IMR-90 (cell line): ENCODE measurements around the gene ZBTB39. TPM values are rescaled to one million over a fixed set of nuclear protein-coding genes. Genes with fewer than 3 reads are reported as not detected.

Experiments
- ATAC-seq: fragments of 200-7000 bp; cut with Tn5 transposase; 2 replicates; pipeline ENCODE4 v1.9.1; 2020; ENCODE audit warnings: low read depth, mild to moderate bottlenecking, moderate library complexity
- BruUV-seq: library from RNA; stranded (reverse); fragments of 400-500 nt; replicated peaks from 2 replicates; lab custom pipeline; 2021; lab: Mats Ljungman, UMichigan
- CTCF ChIA-PET: fragments of 300-600 bp; formaldehyde crosslinking; extraction: SDS; loops from one replicate; lab custom pipeline; 2021; ENCODE audit warnings: antibody characterized with exemption; lab: Yijun Ruan, JAX
- POLR2A ChIA-PET: fragments of 300-600 bp; sonication (Branson Sonifier 250); formaldehyde crosslinking; loops from one replicate; lab custom pipeline; 2022; ENCODE audit warnings: antibody characterized with exemption; ENCODE audit not compliant: unreplicated experiment; lab: Charles Lee
- DNase-seq: peaks from one replicate; pipeline ENCODE4 v3.0.0; 2013
- H2AFZ ChIP-seq: replicated peaks from 2 replicates; pipeline ENCODE3; 2013; ENCODE audit warnings: low read length, mild to moderate bottlenecking; ENCODE audit not compliant: poor library complexity
- H2AK5ac ChIP-seq: 2 replicates; pipeline ENCODE4 v1.6.1; 2013; ENCODE audit warnings: low read depth, low read length, inconsistent platforms
- H2AK9ac ChIP-seq: replicated peaks from 2 replicates; pipeline ENCODE3; 2013; ENCODE audit warnings: mild to moderate bottlenecking, low read depth, low read length, moderate library complexity; ENCODE audit not compliant: poor library complexity
- H2BK120ac ChIP-seq: 2 replicates; pipeline ENCODE4 v1.6.1; 2013; ENCODE audit warnings: low read depth, low read length, inconsistent platforms
- H2BK15ac ChIP-seq: 3 replicates; pipeline ENCODE4 v1.6.1; 2013; ENCODE audit warnings: low read depth, low read length, inconsistent platforms
- H2BK20ac ChIP-seq: 2 replicates; pipeline ENCODE4 v1.6.1; 2013; ENCODE audit warnings: low read depth, mild to moderate bottlenecking, inconsistent platforms, low read length, moderate library complexity
- H2BK5ac ChIP-seq: 2 replicates; pipeline ENCODE4 v1.6.1; 2013; ENCODE audit warnings: mild to moderate bottlenecking, low read depth, low read length, inconsistent platforms; ENCODE audit not compliant: poor library complexity, severe bottlenecking
- H3K14ac ChIP-seq: replicated peaks from 2 replicates; pipeline ENCODE4 v1.6.1; 2013; ENCODE audit warnings: low read depth, low read length, inconsistent platforms
- H3K18ac ChIP-seq: 2 replicates; pipeline ENCODE4 v1.6.1; 2013; ENCODE audit warnings: low read depth, low read length, control low read depth
- H3K23ac ChIP-seq: 2 replicates; pipeline ENCODE4 v1.6.1; 2013; ENCODE audit warnings: low read depth, low read length, inconsistent platforms
- H3K27ac ChIP-seq: 2 replicates; pipeline ENCODE4 v1.5.1; 2013; ENCODE audit warnings: mild to moderate bottlenecking, control low read depth, low read length; ENCODE audit not compliant: insufficient read depth
- H3K27me3 ChIP-seq: 2 replicates; pipeline ENCODE4 v1.6.1; 2013; ENCODE audit warnings: low read length; ENCODE audit not compliant: control insufficient read depth, insufficient read depth
- H3K36me3 ChIP-seq: 2 replicates; pipeline ENCODE4 v1.6.1; 2013; ENCODE audit warnings: low read length, mixed read lengths; ENCODE audit not compliant: control insufficient read depth, insufficient read depth
- H3K4ac ChIP-seq: 2 replicates; pipeline ENCODE4 v1.6.1; 2013; ENCODE audit warnings: low read depth, low read length, inconsistent platforms
- H3K4me1 ChIP-seq: 2 replicates; pipeline ENCODE4 v1.6.1; 2013; ENCODE audit warnings: low read length, mixed read lengths; ENCODE audit not compliant: control insufficient read depth, insufficient read depth
- H3K4me2 ChIP-seq: 2 replicates; pipeline ENCODE4 v1.6.1; 2013; ENCODE audit warnings: low read depth, mild to moderate bottlenecking, control low read depth, low read length, moderate library complexity
- H3K4me3 ChIP-seq: 2 replicates; pipeline ENCODE4 v1.5.1; 2013; ENCODE audit warnings: low read depth, mild to moderate bottlenecking, control low read depth, low read length, moderate library complexity; ENCODE audit not compliant: insufficient read depth
- H3K56ac ChIP-seq: 2 replicates; pipeline ENCODE4 v1.6.1; 2013; ENCODE audit warnings: low read length, inconsistent platforms; ENCODE audit not compliant: insufficient read depth; ENCODE audit errors: extremely low read depth
- H3K79me1 ChIP-seq, 2 experiments: 2 replicates each; pipeline ENCODE4 v1.6.1; 2013; ENCODE audit warnings: low read length in 2 of 2, inconsistent platforms in 1 of 2, low read depth in 1 of 2
- H3K9ac ChIP-seq: 2 replicates; pipeline ENCODE4 v1.6.1; 2013; ENCODE audit warnings: low read depth, low read length, control low read depth
- H3K9me1 ChIP-seq: 2 replicates; pipeline ENCODE4 v1.6.1; 2013; ENCODE audit warnings: low read length, inconsistent platforms; ENCODE audit not compliant: insufficient read depth
- H3K9me3 ChIP-seq: 2 replicates; pipeline ENCODE4 v1.6.1; 2013; ENCODE audit warnings: low read length; ENCODE audit not compliant: control insufficient read depth, insufficient read depth
- H4K20me1 ChIP-seq: 2 replicates; pipeline ENCODE4 v1.6.1; 2013; ENCODE audit warnings: low read length, inconsistent platforms; ENCODE audit not compliant: insufficient read depth
- H4K5ac ChIP-seq: 2 replicates; pipeline ENCODE4 v1.6.1; 2013; ENCODE audit warnings: mild to moderate bottlenecking, low read depth, low read length, control low read depth
- H4K8ac ChIP-seq, 2 experiments: 2 replicates each; pipeline ENCODE4 v1.6.1; 2013; ENCODE audit warnings: low read depth in 2 of 2, low read length in 2 of 2, control low read depth in 1 of 2, inconsistent platforms in 1 of 2
- H4K91ac ChIP-seq: 2 replicates; pipeline ENCODE4 v1.6.1; 2013; ENCODE audit warnings: low read depth, low read length, inconsistent platforms; ENCODE audit not compliant: insufficient read depth
- BHLHE40 ChIP-seq: fragments of 150-350 bp; IDR thresholded peaks from 2 replicates; pipeline ENCODE4 v1.6.1; 2016; ENCODE audit warnings: mild to moderate bottlenecking, low read depth, low read length
- CEBPB ChIP-seq: IDR thresholded peaks from 2 replicates; pipeline ENCODE4 v1.6.1; 2012; ENCODE audit warnings: low read depth, low read length, improper control_type of control experiment
- CHD1 ChIP-seq: IDR thresholded peaks from 2 replicates; pipeline ENCODE4 v1.6.1; 2012; ENCODE audit warnings: low read depth, low read length, improper control_type of control experiment
- FOS ChIP-seq: fragments of 150-350 bp; IDR thresholded peaks from 2 replicates; pipeline ENCODE4 v1.6.1; 2016; ENCODE audit warnings: low read depth, low read length
- MAFK ChIP-seq: IDR thresholded peaks from 2 replicates; pipeline ENCODE4 v1.6.1; 2012; ENCODE audit warnings: low read depth, low read length, improper control_type of control experiment
- MXI1 ChIP-seq: IDR thresholded peaks from 2 replicates; pipeline ENCODE4 v1.6.1; 2012; ENCODE audit warnings: low read depth, mild to moderate bottlenecking, low read length, moderate library complexity, borderline replicate concordance
- NFE2L2 ChIP-seq: fragments of 150-350 bp; IDR thresholded peaks from 2 replicates; pipeline ENCODE4 v1.6.1; 2016; ENCODE audit warnings: low read depth, mild to moderate bottlenecking, low read length
- RAD21 ChIP-seq: IDR thresholded peaks from 2 replicates; pipeline ENCODE4 v1.6.1; 2012; ENCODE audit warnings: low read length, improper control_type of control experiment
- RCOR1 ChIP-seq: IDR thresholded peaks from 2 replicates; pipeline ENCODE4 v1.6.1; 2012; ENCODE audit warnings: mild to moderate bottlenecking, low read length, improper control_type of control experiment; ENCODE audit not compliant: insufficient replicate concordance
- RFX5 ChIP-seq: IDR thresholded peaks from 2 replicates; pipeline ENCODE4 v1.8.0; 2012; ENCODE audit warnings: low read depth, mild to moderate bottlenecking, low read length, moderate library complexity
- SMC3 ChIP-seq: fragments of 150-350 bp; IDR thresholded peaks from 2 replicates; pipeline ENCODE4 v1.6.1; 2016; ENCODE audit warnings: low read depth, mild to moderate bottlenecking, antibody characterized with exemption, low read length, moderate library complexity
- WGBS, 2 experiments: methylation state at CpG; one replicate each; pipeline versions ENCODE4 v1.1.5 to v1.1.7; 2013; ENCODE audit warnings: missing lambda C conversion rate in 2 of 2; ENCODE audit not compliant: insufficient read length in 1 of 2; ENCODE audit errors: extremely low coverage in 2 of 2; 5-methylcytosine and 5-hydroxymethylcytosine counted together
- dilution Hi-C: fragments of 300-500 bp; cut with HindIII; formaldehyde crosslinking; loops from one replicate; pipeline ENCODE4 v1.14.3; 2018; ENCODE audit warnings: low sequenced_read_pairs; ENCODE audit not compliant: unreplicated experiment
- in situ Hi-C: fragments of 300-500 bp; cut with MboI; formaldehyde crosslinking; loops from 3 replicates; pipeline ENCODE4 v1.14.3; 2019; ENCODE audit warnings: low sequenced_read_pairs, inconsistent platforms, mixed read lengths
- intact Hi-C: fragments of 100-400 bp; cut with micrococcal nuclease; formaldehyde crosslinking; loops from 2 replicates; pipeline ENCODE4 v1.10.0; 2022
- polyA plus RNA-seq, 3 experiments: library from polyadenylated mRNA; depleted of rRNA; stranded (reverse); fragments of >200 nt; gene quantifications; 2 replicates each; pipeline ENCODE4 v1.2.3, GENCODE V29; 2012; ENCODE audit warnings: low replicate concordance in 1 of 3
- total RNA-seq: library from RNA; depleted of rRNA; stranded (reverse); fragments of >200 nt; gene quantifications from 2 replicates; pipeline ENCODE4 v1.2.3, GENCODE V29; 2012
- TF ChIP-seq, protein P1 (sequence below): conservative IDR thresholded peaks from 2 replicates; pipeline ENCODE4 v1.5.1; 2012; ENCODE audit warnings: mild to moderate bottlenecking, low read depth, low read length, improper control_type of control experiment
- TF ChIP-seq, protein P2 (sequence below): fragments of 150-350 bp; IDR thresholded peaks from 2 replicates; pipeline ENCODE4 v1.6.1; 2017; ENCODE audit warnings: mild to moderate bottlenecking, antibody characterized with exemption, low read length, low read depth
- TF ChIP-seq, protein P3 (sequence below): fragments of 150-350 bp; IDR thresholded peaks from 2 replicates; pipeline ENCODE4 v1.6.1; 2016; ENCODE audit warnings: low read depth, mild to moderate bottlenecking, low read length, moderate library complexity, borderline replicate concordance

The ZBTB39 gene
- total and polyA plus RNA-seq, 2 of the 4 experiments (the other 2 are of a cell fraction) = 4.0 to 5.2 TPM

DNA sequence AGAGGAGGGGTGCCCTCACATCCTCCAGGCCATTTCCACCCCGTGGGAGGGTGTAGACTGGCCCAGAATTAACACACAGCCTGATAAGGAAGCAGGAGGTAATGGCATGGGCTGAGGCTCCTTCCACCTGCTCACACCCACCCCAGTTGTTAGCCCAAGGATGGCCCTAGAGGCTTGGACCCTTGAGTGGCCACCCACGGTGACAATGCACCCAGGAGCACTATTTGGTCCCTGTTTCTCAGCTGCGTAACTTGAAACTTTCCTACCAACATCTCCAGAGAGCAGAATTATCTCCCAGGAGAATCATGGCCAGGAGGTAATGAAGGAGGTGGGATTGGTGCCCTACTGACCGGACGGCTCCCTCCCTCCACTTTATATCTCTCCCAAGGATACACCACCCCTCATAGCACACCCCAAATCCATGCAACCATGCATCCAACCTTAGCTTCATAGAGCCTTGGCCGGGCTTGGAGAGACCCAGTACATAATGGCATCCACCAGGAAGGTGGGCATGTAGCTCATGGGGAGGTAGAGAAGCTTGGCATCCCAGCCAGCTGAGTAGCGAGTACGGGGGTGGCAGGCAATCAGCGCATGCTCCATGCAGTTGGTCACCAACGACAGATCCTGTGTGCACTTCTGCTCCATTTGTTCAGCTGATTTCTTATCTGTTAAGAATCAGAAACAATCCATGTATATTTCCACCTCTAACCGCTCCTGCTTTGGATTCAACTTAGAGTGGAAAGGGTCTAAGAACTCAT lies 54.6 kb downstream of the ZBTB39 start:
- Histone ChIP-seq H2AFZ (no peak overlapping the region), H2AK9ac (no peak overlapping the region), H3K18ac (no peak overlapping the region), H3K56ac (no peak overlapping the region), H3K79me1 (no peaks in the 10 kb centered on the region), H2BK20ac (no peak overlapping the region), H4K8ac (no peak overlapping the region), H3K9me1 (0 out of 2 replicates have a peak, but pooled peaks cover 5% of the 10 kb centered on the region), H2AK5ac (no peak overlapping the region), H2BK5ac (no peak overlapping the region), H3K36me3 (no peaks in the 10 kb centered on the region), H3K9ac (no peak overlapping the region), H3K23ac (no peak overlapping the region), H3K4me2 (no peak overlapping the region), H2BK120ac (no peak overlapping the region), H2BK15ac (no peak overlapping the region), H3K4me3 (no peak overlapping the region), H3K4ac (no peak overlapping the region), H3K27ac (no peak overlapping the region), H3K14ac (no peak overlapping the region), H4K20me1 (no peaks in the 10 kb centered on the region), H3K4me1 (no peaks in the 10 kb centered on the region), H3K9me3 (no peaks in the 10 kb centered on the region), H3K27me3 (peaks cover 32% of the 10 kb centered on the region), H4K5ac (no peak overlapping the region), H4K91ac (no peak overlapping the region)
- BruUV-seq = no TSS peak
- ChIA-PET POLR2A (no interaction called here), CTCF (no interaction called here)
- TF ChIP-seq BHLHE40 = no peak
- no peak for TF ChIP-seq MXI1
- TF ChIP-seq RCOR1 = no peak
- TF ChIP-seq CHD1 = no peak
- TF ChIP-seq MAFK = no peak
- TF ChIP-seq, protein P1, sequence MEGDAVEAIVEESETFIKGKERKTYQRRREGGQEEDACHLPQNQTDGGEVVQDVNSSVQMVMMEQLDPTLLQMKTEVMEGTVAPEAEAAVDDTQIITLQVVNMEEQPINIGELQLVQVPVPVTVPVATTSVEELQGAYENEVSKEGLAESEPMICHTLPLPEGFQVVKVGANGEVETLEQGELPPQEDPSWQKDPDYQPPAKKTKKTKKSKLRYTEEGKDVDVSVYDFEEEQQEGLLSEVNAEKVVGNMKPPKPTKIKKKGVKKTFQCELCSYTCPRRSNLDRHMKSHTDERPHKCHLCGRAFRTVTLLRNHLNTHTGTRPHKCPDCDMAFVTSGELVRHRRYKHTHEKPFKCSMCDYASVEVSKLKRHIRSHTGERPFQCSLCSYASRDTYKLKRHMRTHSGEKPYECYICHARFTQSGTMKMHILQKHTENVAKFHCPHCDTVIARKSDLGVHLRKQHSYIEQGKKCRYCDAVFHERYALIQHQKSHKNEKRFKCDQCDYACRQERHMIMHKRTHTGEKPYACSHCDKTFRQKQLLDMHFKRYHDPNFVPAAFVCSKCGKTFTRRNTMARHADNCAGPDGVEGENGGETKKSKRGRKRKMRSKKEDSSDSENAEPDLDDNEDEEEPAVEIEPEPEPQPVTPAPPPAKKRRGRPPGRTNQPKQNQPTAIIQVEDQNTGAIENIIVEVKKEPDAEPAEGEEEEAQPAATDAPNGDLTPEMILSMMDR = no peak
- TF ChIP-seq NFE2L2 = no peak
- TF ChIP-seq RAD21 = no peak
- no peak for TF ChIP-seq FOS
- TF ChIP-seq, protein P2, sequence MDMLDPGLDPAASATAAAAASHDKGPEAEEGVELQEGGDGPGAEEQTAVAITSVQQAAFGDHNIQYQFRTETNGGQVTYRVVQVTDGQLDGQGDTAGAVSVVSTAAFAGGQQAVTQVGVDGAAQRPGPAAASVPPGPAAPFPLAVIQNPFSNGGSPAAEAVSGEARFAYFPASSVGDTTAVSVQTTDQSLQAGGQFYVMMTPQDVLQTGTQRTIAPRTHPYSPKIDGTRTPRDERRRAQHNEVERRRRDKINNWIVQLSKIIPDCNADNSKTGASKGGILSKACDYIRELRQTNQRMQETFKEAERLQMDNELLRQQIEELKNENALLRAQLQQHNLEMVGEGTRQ = no peak
- no peak for TF ChIP-seq SMC3
- no peak for TF ChIP-seq CEBPB
- TF ChIP-seq RFX5 = no peak
- TF ChIP-seq, protein P3, sequence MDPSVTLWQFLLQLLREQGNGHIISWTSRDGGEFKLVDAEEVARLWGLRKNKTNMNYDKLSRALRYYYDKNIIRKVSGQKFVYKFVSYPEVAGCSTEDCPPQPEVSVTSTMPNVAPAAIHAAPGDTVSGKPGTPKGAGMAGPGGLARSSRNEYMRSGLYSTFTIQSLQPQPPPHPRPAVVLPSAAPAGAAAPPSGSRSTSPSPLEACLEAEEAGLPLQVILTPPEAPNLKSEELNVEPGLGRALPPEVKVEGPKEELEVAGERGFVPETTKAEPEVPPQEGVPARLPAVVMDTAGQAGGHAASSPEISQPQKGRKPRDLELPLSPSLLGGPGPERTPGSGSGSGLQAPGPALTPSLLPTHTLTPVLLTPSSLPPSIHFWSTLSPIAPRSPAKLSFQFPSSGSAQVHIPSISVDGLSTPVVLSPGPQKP = no peak
- no CpG with 5 or more reads among the region's 11 CpGs for WGBS, 2 experiments
- dilution Hi-C loops (no loop called here), in situ Hi-C loops (no loop called here), intact Hi-C loops (no loop called here)
- DNase-seq (no peak), ATAC-seq (no peak)
